HL-60 (cell line): ENCODE data around the gene GRAMD4.

Source experiments
- TF ChIP-seq, protein P1 (sequence below): IDR thresholded peaks from 2 replicates; pipeline ENCODE4 v1.6.1; 2012; ENCODE audit warnings: low read depth; ENCODE audit not compliant: insufficient replicate concordance
- TF ChIP-seq, protein P2 (sequence below): IDR thresholded peaks from one replicate; pipeline ENCODE4 v1.5.1; 2011; ENCODE audit warnings: low read length, control low read depth, inconsistent platforms; ENCODE audit not compliant: insufficient read depth

DNA sequence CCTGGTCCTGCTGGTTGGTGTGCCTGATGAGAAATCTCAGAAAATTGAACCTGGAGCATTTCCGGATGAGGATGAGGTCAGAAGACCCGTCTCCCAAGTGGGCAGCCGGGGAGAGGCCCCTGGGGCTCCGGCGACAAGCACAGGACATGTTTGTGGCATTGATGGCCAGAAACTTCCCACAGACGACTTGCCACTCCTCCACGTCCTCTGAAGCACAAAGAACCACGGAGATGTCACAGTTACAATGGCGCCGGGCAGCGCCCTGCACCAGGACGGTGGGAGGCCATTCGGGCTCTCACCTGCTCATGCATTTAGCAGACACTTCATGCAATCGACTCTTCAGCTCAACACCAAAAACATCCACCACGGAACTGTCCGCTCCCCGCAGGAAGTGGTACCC lies 71.4 kb downstream of the GRAMD4 start:
- TF ChIP-seq, protein P1, sequence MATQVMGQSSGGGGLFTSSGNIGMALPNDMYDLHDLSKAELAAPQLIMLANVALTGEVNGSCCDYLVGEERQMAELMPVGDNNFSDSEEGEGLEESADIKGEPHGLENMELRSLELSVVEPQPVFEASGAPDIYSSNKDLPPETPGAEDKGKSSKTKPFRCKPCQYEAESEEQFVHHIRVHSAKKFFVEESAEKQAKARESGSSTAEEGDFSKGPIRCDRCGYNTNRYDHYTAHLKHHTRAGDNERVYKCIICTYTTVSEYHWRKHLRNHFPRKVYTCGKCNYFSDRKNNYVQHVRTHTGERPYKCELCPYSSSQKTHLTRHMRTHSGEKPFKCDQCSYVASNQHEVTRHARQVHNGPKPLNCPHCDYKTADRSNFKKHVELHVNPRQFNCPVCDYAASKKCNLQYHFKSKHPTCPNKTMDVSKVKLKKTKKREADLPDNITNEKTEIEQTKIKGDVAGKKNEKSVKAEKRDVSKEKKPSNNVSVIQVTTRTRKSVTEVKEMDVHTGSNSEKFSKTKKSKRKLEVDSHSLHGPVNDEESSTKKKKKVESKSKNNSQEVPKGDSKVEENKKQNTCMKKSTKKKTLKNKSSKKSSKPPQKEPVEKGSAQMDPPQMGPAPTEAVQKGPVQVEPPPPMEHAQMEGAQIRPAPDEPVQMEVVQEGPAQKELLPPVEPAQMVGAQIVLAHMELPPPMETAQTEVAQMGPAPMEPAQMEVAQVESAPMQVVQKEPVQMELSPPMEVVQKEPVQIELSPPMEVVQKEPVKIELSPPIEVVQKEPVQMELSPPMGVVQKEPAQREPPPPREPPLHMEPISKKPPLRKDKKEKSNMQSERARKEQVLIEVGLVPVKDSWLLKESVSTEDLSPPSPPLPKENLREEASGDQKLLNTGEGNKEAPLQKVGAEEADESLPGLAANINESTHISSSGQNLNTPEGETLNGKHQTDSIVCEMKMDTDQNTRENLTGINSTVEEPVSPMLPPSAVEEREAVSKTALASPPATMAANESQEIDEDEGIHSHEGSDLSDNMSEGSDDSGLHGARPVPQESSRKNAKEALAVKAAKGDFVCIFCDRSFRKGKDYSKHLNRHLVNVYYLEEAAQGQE: no peak
- TF ChIP-seq, protein P2, sequence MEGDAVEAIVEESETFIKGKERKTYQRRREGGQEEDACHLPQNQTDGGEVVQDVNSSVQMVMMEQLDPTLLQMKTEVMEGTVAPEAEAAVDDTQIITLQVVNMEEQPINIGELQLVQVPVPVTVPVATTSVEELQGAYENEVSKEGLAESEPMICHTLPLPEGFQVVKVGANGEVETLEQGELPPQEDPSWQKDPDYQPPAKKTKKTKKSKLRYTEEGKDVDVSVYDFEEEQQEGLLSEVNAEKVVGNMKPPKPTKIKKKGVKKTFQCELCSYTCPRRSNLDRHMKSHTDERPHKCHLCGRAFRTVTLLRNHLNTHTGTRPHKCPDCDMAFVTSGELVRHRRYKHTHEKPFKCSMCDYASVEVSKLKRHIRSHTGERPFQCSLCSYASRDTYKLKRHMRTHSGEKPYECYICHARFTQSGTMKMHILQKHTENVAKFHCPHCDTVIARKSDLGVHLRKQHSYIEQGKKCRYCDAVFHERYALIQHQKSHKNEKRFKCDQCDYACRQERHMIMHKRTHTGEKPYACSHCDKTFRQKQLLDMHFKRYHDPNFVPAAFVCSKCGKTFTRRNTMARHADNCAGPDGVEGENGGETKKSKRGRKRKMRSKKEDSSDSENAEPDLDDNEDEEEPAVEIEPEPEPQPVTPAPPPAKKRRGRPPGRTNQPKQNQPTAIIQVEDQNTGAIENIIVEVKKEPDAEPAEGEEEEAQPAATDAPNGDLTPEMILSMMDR: no peak
